ENCODE data around the gene CHD2. TPM values are rescaled to one million over a fixed set of nuclear protein-coding genes. Genes with fewer than 3 reads are reported as not detected.
"Not testable (repeated sequence)": the region's sequence is repeated elsewhere in the genome, so short reads cannot be mapped to it uniquely, and the experiment has no call there.

The CHD2 gene
- total RNA-seq, 1 donor from 2014 or later: 59.7 TPM

DNA sequence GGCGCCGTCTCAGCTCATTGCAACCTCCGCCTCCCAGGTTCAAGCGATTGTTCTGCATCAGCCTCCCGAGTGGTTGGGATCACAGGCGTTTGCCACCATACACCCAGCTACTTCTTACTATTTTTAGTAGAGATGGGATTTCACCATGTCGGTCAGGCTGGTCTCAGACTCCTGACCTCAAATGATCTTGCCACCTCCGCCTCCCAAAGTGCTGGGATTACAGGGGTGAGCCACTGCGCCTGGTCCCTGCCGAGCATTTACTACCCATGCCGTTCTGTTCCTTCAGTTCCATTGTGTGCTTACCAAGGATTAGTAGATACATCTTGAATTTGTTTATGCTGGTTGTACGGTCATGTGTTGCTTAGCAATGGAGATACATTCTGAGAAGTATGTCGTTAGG is 10.3 kb downstream of the CHD2 start:
- TF ChIP-seq CTCF (IDR thresholded peaks at IDR 0.05): no peak
- Mint-ChIP-seq H3K27me3 (ENCODE audit: low read depth) (no peaks in the 10 kb centered on the region), H3K9me3 (ENCODE audit: low read depth) (no peaks in the 10 kb centered on the region), H3K36me3 (ENCODE audit: low read depth) (peaks cover 4% of the 10 kb centered on the region), H3K4me3 (ENCODE audit: unreplicated experiment) (no peak overlapping the region), H3K4me1 (ENCODE audit: low read depth) (peaks cover 94% of the 10 kb centered on the region), H3K27ac (ENCODE audit: unreplicated experiment) (peak overlapping the region; percentile 80)
- DNase-seq (ENCODE audit: low spot score): no peak

DNA sequence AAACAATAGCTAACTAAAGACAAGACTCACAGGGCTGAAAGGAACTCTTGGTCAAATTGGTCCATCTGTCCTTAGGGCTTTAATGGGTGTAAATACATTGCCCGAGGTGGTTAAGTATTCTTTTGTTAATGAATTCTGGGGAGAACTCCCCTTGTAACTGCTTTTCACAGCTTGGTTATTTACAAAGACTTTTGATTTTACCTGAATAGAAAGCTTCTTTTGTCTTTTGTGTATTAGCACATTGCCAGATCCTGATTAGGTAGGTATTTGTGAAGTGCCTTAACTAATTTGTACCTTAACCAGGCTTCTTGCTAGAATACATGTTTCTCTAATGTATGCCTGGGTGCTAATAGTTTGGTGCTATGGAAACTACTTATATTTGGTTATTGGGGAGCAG is 14.0 kb downstream of the CHD2 start:
- no peak for TF ChIP-seq CTCF (IDR thresholded peaks at IDR 0.05)

GRCh38 chr15:92914768-92915221 is 14.7 kb downstream of the CHD2 start:
- peaks cover 86% of the 10 kb centered on the region for H3K4me1 Mint-ChIP-seq (ENCODE audit: low read depth)
- H3K9me3 Mint-ChIP-seq (ENCODE audit: low read depth): no peaks in the 10 kb centered on the region
- no peak for TF ChIP-seq CTCF (IDR thresholded peaks at IDR 0.05)
- no peak overlapping the region for H3K4me3 Mint-ChIP-seq (ENCODE audit: unreplicated experiment)
- no peak for DNase-seq (ENCODE audit: low spot score)
- H3K27me3 Mint-ChIP-seq (ENCODE audit: low read depth): no peaks in the 10 kb centered on the region
- H3K36me3 Mint-ChIP-seq (ENCODE audit: low read depth): peaks cover 4% of the 10 kb centered on the region
- peak overlapping the region; percentile 86 for H3K27ac Mint-ChIP-seq (ENCODE audit: unreplicated experiment)

More for the DNA sequence above, 14.0 kb downstream of the CHD2 start:
- H3K9me3 Mint-ChIP-seq (ENCODE audit: low read depth): no peaks in the 10 kb centered on the region
- H3K27me3 Mint-ChIP-seq (ENCODE audit: low read depth): no peaks in the 10 kb centered on the region
- no peak overlapping the region for H3K4me3 Mint-ChIP-seq (ENCODE audit: unreplicated experiment)
- peak overlapping the region; percentile 60 for H3K27ac Mint-ChIP-seq (ENCODE audit: unreplicated experiment)
- H3K4me1 Mint-ChIP-seq (ENCODE audit: low read depth): peaks cover 87% of the 10 kb centered on the region
- peaks cover 4% of the 10 kb centered on the region for H3K36me3 Mint-ChIP-seq (ENCODE audit: low read depth)
- DNase-seq (ENCODE audit: low spot score): no peak

GRCh38 chr15:92915766-92916435 is 15.8 kb downstream of the CHD2 start:
- no peak for DNase-seq (ENCODE audit: low spot score)
- no peaks in the 10 kb centered on the region for H3K9me3 Mint-ChIP-seq (ENCODE audit: low read depth)
- H3K4me1 Mint-ChIP-seq (ENCODE audit: low read depth): peaks cover 89% of the 10 kb centered on the region
- no peak for TF ChIP-seq CTCF (IDR thresholded peaks at IDR 0.05)
- peaks cover 3% of the 10 kb centered on the region for H3K36me3 Mint-ChIP-seq (ENCODE audit: low read depth)
- no peak overlapping the region for H3K4me3 Mint-ChIP-seq (ENCODE audit: unreplicated experiment)
- H3K27ac Mint-ChIP-seq (ENCODE audit: unreplicated experiment): peak overlapping the region; percentile 86
- H3K27me3 Mint-ChIP-seq (ENCODE audit: low read depth): no peaks in the 10 kb centered on the region

DNA sequence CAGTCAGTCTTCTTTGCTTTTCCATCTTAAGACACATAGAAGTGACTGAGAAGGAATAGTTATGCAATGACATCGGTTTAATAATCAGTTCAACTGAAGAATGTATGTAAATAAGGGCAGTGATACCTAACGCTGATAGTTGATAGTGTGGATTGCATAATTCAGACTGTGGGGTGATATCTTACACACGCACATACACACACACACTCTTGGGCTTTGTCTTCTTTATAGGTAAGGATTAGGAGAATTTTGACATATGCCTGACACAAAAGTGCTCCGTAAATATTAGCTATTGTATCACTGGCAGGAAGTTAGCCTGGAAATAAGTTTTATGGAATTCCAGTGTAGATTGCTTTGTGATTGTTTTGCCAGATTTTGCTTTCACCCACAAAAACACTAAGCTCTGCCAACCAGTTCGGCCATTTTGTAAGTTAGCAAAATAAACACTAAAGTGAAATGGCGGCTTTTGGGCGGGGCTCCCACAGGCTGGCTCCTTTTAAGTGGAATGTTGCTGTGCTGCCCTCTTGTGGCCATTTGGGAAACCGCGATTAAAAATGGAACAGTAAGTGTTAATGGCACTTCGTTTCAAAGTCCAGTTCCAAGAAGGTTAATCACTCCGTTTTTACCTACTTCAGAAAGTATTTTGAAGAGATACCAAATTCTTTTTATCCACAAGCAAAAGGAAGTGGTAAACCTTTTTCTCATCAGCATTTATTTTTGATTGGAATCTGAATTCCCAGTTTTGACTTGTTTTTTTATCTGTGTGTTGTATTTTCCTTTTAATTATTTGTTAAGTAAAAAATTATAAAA is 17.7 kb downstream of the CHD2 start:
- H3K9me3 Mint-ChIP-seq (ENCODE audit: low read depth): no peaks in the 10 kb centered on the region
- peaks cover 1% of the 10 kb centered on the region for H3K36me3 Mint-ChIP-seq (ENCODE audit: low read depth)

GRCh38 chr15:92918881-92919280 is 18.8 kb downstream of the CHD2 start:
- H3K27me3 Mint-ChIP-seq (ENCODE audit: low read depth); H3K9me3 Mint-ChIP-seq (ENCODE audit: low read depth); H3K36me3 Mint-ChIP-seq (ENCODE audit: low read depth); H3K4me3 Mint-ChIP-seq (ENCODE audit: unreplicated experiment); DNase-seq (ENCODE audit: low spot score): not testable (repeated sequence)
- Mint-ChIP-seq H3K27ac (ENCODE audit: unreplicated experiment) (peak overlapping the region; percentile 54), H3K4me1 (ENCODE audit: low read depth) (peaks cover 88% of the 10 kb centered on the region)

More for the DNA sequence above, 17.7 kb downstream of the CHD2 start:
- H3K4me3 Mint-ChIP-seq (ENCODE audit: unreplicated experiment): peak overlapping the region; percentile 23
- peak overlapping the region; percentile 90 for H3K27ac Mint-ChIP-seq (ENCODE audit: unreplicated experiment)
- H3K4me1 Mint-ChIP-seq (ENCODE audit: low read depth): peaks cover 91% of the 10 kb centered on the region
- DNase-seq (ENCODE audit: low spot score): no peak
- TF ChIP-seq CTCF (IDR thresholded peaks at IDR 0.05): peak; percentile 96
- H3K27me3 Mint-ChIP-seq (ENCODE audit: low read depth): no peaks in the 10 kb centered on the region
